HepG2 (cell line): ENCODE data around the gene ACKR3. TPM values are rescaled to one million over a fixed set of nuclear protein-coding genes. Genes with fewer than 3 reads are reported as not detected.

ENCODE experiments used
- ATAC-seq: fragments of 200-7000 bp; cut with Tn5 transposase; 3 replicates; pipeline ENCODE4 v1.9.1; 2020; ENCODE audit warnings: mild to moderate bottlenecking, moderate library complexity
- BruUV-seq: library from RNA; stranded (reverse); fragments of 400-500 nt; replicated peaks from 2 replicates; lab custom pipeline; 2021; lab: Mats Ljungman, UMichigan
- CTCF ChIA-PET: fragments of 300-600 bp; formaldehyde crosslinking; extraction: SDS; loops from one replicate; lab custom pipeline; 2021; ENCODE audit warnings: low total read pairs, inconsistent platforms, low intra/inter-chr PET ratio; lab: Yijun Ruan, JAX
- POLR2A ChIA-PET: fragments of 350-600 bp; sonication (Branson Sonifier 250); formaldehyde crosslinking; loops from one replicate; lab custom pipeline; 2020; ENCODE audit warnings: antibody characterized with exemption, inconsistent platforms; lab: Yijun Ruan, JAX
- DNase-seq: peaks from one replicate; pipeline ENCODE4 v3.0.0-alpha.2; 2015; ENCODE audit warnings: low spot score
- FAIRE-seq: peaks from 3 replicates; lab custom pipeline; 2011; peaks lifted over from hg19 to GRCh38; lab: Jason Lieb, UNC
- H2AFZ ChIP-seq: one replicate; pipeline ENCODE4 v1.6.1; 2011; ENCODE audit warnings: low read length, inconsistent platforms
- H3K27ac ChIP-seq: fragments of 300-600 bp; 3 replicates; pipeline ENCODE4 v1.8.0; 2011; ENCODE audit warnings: mixed run types, mild to moderate bottlenecking, mixed read lengths, low read length, inconsistent platforms; ENCODE audit not compliant: insufficient read depth; ENCODE audit errors: extremely low read length
- H3K27me3 ChIP-seq, 2 experiments: fragments of 200-600 bp in 1 of 2; 2 replicates in 1 of 2; 3 replicates in 1 of 2; pipeline versions ENCODE4 v1.6.0 to v1.8.0; 2011; ENCODE audit warnings: low read length in 2 of 2, mild to moderate bottlenecking in 2 of 2, moderate library complexity in 2 of 2, inconsistent platforms in 1 of 2; ENCODE audit not compliant: insufficient read depth in 2 of 2, control insufficient read depth in 1 of 2
- H3K36me3 ChIP-seq, 2 experiments: fragments of 200-600 bp in 1 of 2; replicated peaks in 1 of 2; 2 replicates in 1 of 2; 3 replicates in 1 of 2; pipeline versions ENCODE4 v1.5.1 to v1.8.0; 2011; ENCODE audit warnings: low read length in 2 of 2, inconsistent platforms in 1 of 2; ENCODE audit not compliant: insufficient read depth in 2 of 2, control insufficient read depth in 1 of 2
- H3K4me1 ChIP-seq: 2 replicates; pipeline ENCODE4 v1.5.1; 2012; ENCODE audit warnings: low read length, inconsistent platforms; ENCODE audit not compliant: insufficient read depth
- H3K4me2 ChIP-seq: 2 replicates; pipeline ENCODE4 v1.6.0; 2011; ENCODE audit warnings: low read depth, low read length, inconsistent platforms
- H3K4me3 ChIP-seq, 3 experiments: fragments of 200-600 bp in 1 of 3; sonication (generic), shearing (Covaris generic) in 1 of 3; replicated peaks in 1 of 3; 2 replicates each; pipeline ENCODE4 v1.5.1; 2011 to 2016; ENCODE audit warnings: low read length in 3 of 3, inconsistent platforms in 2 of 3, low read depth in 2 of 3, mild to moderate bottlenecking in 2 of 3, control low read depth in 1 of 3, mixed read lengths in 1 of 3; ENCODE audit not compliant: insufficient read depth in 1 of 3
- H3K79me2 ChIP-seq: one replicate; pipeline ENCODE4 v1.6.1; 2011; ENCODE audit warnings: low read length, inconsistent platforms; ENCODE audit not compliant: insufficient read depth
- H3K9ac ChIP-seq: 2 replicates; pipeline ENCODE4 v1.6.0; 2011; ENCODE audit warnings: mild to moderate bottlenecking, low read depth, low read length, inconsistent platforms; ENCODE audit not compliant: insufficient read depth
- H3K9me3 ChIP-seq: 2 replicates; pipeline ENCODE4 v1.5.1; 2012; ENCODE audit warnings: mild to moderate bottlenecking, low read length
- H4K20me1 ChIP-seq: 2 replicates; pipeline ENCODE4 v1.6.0; 2011; ENCODE audit warnings: inconsistent platforms, mild to moderate bottlenecking, low read length, moderate library complexity; ENCODE audit not compliant: insufficient read depth
- CCDC6 ChIP-seq: sonication (generic); formaldehyde crosslinking; IDR thresholded peaks from 2 replicates; pipeline ENCODE4 v1.8.1; 2022; ENCODE audit warnings: mild to moderate bottlenecking, missing genetic modification reagents, moderate library complexity
- ELF4 ChIP-seq: sonication (generic); formaldehyde crosslinking; IDR thresholded peaks from 2 replicates; pipeline ENCODE4 v1.5.0; 2020; ENCODE audit warnings: missing genetic modification reagents, mild to moderate bottlenecking, moderate library complexity, borderline replicate concordance
- FOXM1 ChIP-seq: sonication (generic); formaldehyde crosslinking; IDR thresholded peaks from 2 replicates; pipeline ENCODE4 v1.5.0; 2020; ENCODE audit warnings: missing genetic modification reagents
- HNF1B ChIP-seq: sonication (generic); formaldehyde crosslinking; IDR thresholded peaks from 2 replicates; pipeline ENCODE4 v1.5.1; 2020; ENCODE audit warnings: mild to moderate bottlenecking, moderate library complexity, missing genetic modification reagents
- NCOA2 ChIP-seq: sonication (generic); formaldehyde crosslinking; IDR thresholded peaks from 2 replicates; pipeline ENCODE4 v1.8.0; 2022; ENCODE audit warnings: inconsistent platforms
- PRPF4 ChIP-seq: fragments of 200-400 bp; formaldehyde crosslinking; IDR thresholded peaks from 2 replicates; pipeline ENCODE4 v1.6.1; 2016; ENCODE audit warnings: low read length, low read depth; ENCODE audit not compliant: poor library complexity, severe bottlenecking
- SP4 ChIP-seq: sonication (generic); formaldehyde crosslinking; IDR thresholded peaks from 2 replicates; pipeline ENCODE4 v1.8.1; 2023; ENCODE audit warnings: mild to moderate bottlenecking, missing genetic modification reagents
- TFDP1 ChIP-seq: IDR thresholded peaks from 2 replicates; pipeline ENCODE4 v1.6.1; 2016; ENCODE audit warnings: missing compliant biosample characterization, missing genetic modification reagents, borderline replicate concordance
- YEATS4 ChIP-seq: sonication (generic); formaldehyde crosslinking; IDR thresholded peaks from 2 replicates; pipeline ENCODE4 v1.4.0; 2020; ENCODE audit warnings: missing genetic modification reagents, borderline replicate concordance
- ZFP82 ChIP-seq: sonication (generic); formaldehyde crosslinking; IDR thresholded peaks from 2 replicates; pipeline ENCODE4 v1.5.1; 2020; ENCODE audit warnings: mild to moderate bottlenecking, missing genetic modification reagents, borderline replicate concordance
- ZKSCAN8 ChIP-seq: IDR thresholded peaks from 2 replicates; pipeline ENCODE4 v1.6.1; 2016; ENCODE audit warnings: borderline replicate concordance, missing genetic modification reagents, missing compliant biosample characterization
- ZNF784 ChIP-seq: sonication (generic); formaldehyde crosslinking; IDR thresholded peaks from 2 replicates; pipeline ENCODE4 v1.5.1; 2020; ENCODE audit warnings: missing genetic modification reagents, mild to moderate bottlenecking, borderline replicate concordance
- ZSCAN5A ChIP-seq: sonication (generic); formaldehyde crosslinking; IDR thresholded peaks from 2 replicates; pipeline ENCODE4 v1.8.0; 2022; ENCODE audit warnings: mild to moderate bottlenecking, missing genetic modification reagents, borderline replicate concordance
- WGBS: methylation state at CpG from one replicate; pipeline ENCODE4 v1.1.6; 2017; ENCODE audit warnings: low lambda C conversion rate; 5-methylcytosine and 5-hydroxymethylcytosine counted together
- in situ Hi-C: cut with HindIII; loops from 2 replicates; pipeline ENCODE4 v1.10.0; 2017; ENCODE audit warnings: low pct_unique_long_range_greater_than_20kb; ENCODE audit not compliant: extremely low pct_ligation_motif_present
- intact Hi-C: fragments of 100-400 bp; cut with micrococcal nuclease; formaldehyde crosslinking; loops from one replicate; pipeline ENCODE4 v1.10.0; 2022; ENCODE audit not compliant: unreplicated experiment
- polyA plus RNA-seq, 8 experiments: library from polyadenylated mRNA; depleted of rRNA in 3 of 8; stranded (reverse) in 7 of 8; unstranded in 1 of 8; fragments of >200 nt; fragmentation: Illumina TruSeq in 4 of 8; extraction: Trizol in 4 of 8; gene quantifications; 2 replicates each; pipeline versions ENCODE4 v1.2.1 to v1.2.3, GENCODE V29; 2011 to 2016; ENCODE audit warnings: low read depth in 4 of 8, missing spikeins in 1 of 8, mixed read lengths in 1 of 8; ENCODE audit not compliant: insufficient read depth in 1 of 8
- total RNA-seq, 5 experiments: library from RNA; depleted of rRNA; stranded (reverse); fragments of >200 nt; fragmentation: Illumina TruSeq; extraction: Trizol; gene quantifications; 2 replicates each; pipeline ENCODE4 v1.2.3, GENCODE V29; 2016; ENCODE audit warnings: low read depth in 1 of 5
- TF ChIP-seq, protein P1 (sequence below): sonication (generic); formaldehyde crosslinking; IDR thresholded peaks from 2 replicates; pipeline ENCODE4 v1.4.0; 2020; ENCODE audit warnings: low read depth, mild to moderate bottlenecking, missing genetic modification reagents

ACKR3 gene
- total and polyA plus RNA-seq, 2 of the 13 experiments (the other 11 are each of a cell fraction or from before 2014, with no cell fraction given): not detected

DNA sequence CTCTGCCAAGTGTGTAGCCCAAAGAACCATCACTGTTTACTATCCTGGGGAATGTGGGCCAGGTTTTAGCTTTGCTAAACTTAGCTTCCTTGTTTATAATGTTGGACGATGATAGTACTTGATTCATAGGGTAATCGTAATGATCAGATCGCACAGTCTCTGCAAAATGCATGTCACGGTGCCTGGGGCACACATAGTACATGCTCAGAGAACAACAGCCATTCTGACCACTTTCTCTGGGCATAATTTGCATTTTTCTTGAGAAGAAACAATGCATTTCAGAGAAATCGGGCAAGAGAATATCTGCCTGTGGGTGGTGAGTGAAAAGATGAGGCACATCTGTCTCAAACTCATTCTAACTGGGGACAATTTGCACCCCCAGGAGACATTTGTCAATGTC, 16.3 kb downstream of the ACKR3 start (continued):
- TF ChIP-seq CCDC6 (CRISPR knock-in tag): no peak
- TF ChIP-seq YEATS4 (CRISPR knock-in tag): no peak
- TF ChIP-seq ZSCAN5A: no peak

GRCh38 chr2:236587861-236588815, 18.5 kb downstream of the ACKR3 start:
- ATAC-seq (no peak), FAIRE-seq (no peak), DNase-seq (no peak)
- POLR2A ChIA-PET: no interaction called here
- no peak overlapping the region for H3K9ac ChIP-seq
- peaks cover 4% of the 10 kb centered on the region; the same call in 1 of the 2 replicates for H3K4me1 ChIP-seq
- no TSS peak for BruUV-seq
- H3K79me2 ChIP-seq: no peaks in the 10 kb centered on the region
- peaks cover 2 to 54% of the 10 kb centered on the region in 2 experiments; a peak in 4 of 5 replicates for H3K27me3 ChIP-seq
- WGBS: 61% methylated on average over 32 of the region's 32 CpGs
- H3K4me3 ChIP-seq: no peak overlapping the region
- H3K27ac ChIP-seq: no peak overlapping the region
- H4K20me1 ChIP-seq: no peaks in the 10 kb centered on the region
- no peak overlapping the region for H2AFZ ChIP-seq
- H3K36me3 ChIP-seq: no peaks in the 10 kb centered on the region
- in situ Hi-C loops: no loop called here
- no peaks in the 10 kb centered on the region for H3K9me3 ChIP-seq
- intact Hi-C loops: no loop called here
- CTCF ChIA-PET: no interaction called here
- H3K4me2 ChIP-seq: no peak overlapping the region
- TF ChIP-seq, protein P1, sequence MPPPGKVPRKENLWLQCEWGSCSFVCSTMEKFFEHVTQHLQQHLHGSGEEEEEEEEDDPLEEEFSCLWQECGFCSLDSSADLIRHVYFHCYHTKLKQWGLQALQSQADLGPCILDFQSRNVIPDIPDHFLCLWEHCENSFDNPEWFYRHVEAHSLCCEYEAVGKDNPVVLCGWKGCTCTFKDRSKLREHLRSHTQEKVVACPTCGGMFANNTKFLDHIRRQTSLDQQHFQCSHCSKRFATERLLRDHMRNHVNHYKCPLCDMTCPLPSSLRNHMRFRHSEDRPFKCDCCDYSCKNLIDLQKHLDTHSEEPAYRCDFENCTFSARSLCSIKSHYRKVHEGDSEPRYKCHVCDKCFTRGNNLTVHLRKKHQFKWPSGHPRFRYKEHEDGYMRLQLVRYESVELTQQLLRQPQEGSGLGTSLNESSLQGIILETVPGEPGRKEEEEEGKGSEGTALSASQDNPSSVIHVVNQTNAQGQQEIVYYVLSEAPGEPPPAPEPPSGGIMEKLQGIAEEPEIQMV: no peak
- TF ChIP-seq ZNF784 (CRISPR knock-in tag): no peak
- TF ChIP-seq ZKSCAN8: no peak
- TF ChIP-seq FOXM1 (CRISPR knock-in tag): no peak
- no peak for TF ChIP-seq ZFP82 (CRISPR knock-in tag)
- TF ChIP-seq SP4 (CRISPR knock-in tag): no peak
- no peak for TF ChIP-seq HNF1B (CRISPR knock-in tag)
- TF ChIP-seq TFDP1 (CRISPR knock-in tag): no peak
- no peak for TF ChIP-seq NCOA2 (CRISPR knock-in tag)
- TF ChIP-seq ELF4 (CRISPR knock-in tag): no peak
- TF ChIP-seq PRPF4: no peak
